Suprapubic skin (tissue), 4 donors: ENCODE measurements around the gene RCAN3. TPM values are rescaled to one million over a fixed set of nuclear protein-coding genes. Genes with fewer than 3 reads are reported as not detected.
A peak's percentile ranks its signal among the peaks of the same experiment; 100 is the strongest.

ENCODE experiments used
- DNase-seq, 2 donors: peaks; one replicate each; pipeline ENCODE4 v3.0.0-alpha.2; 2019; ENCODE audit warnings: low spot score in 2 of 2
- H3K27ac ChIP-seq: fragments of 200-600 bp; sonication (generic); one replicate; pipeline ENCODE4 v1.5.1; 2019
- H3K27me3 ChIP-seq: fragments of 200-600 bp; sonication (generic); one replicate; pipeline ENCODE4 v1.5.1; 2019
- H3K36me3 ChIP-seq: fragments of 200-600 bp; sonication (generic); one replicate; pipeline ENCODE4 v1.5.1; 2019
- H3K4me1 ChIP-seq: fragments of 200-600 bp; sonication (generic); one replicate; pipeline ENCODE4 v1.5.1; 2019
- H3K4me3 ChIP-seq: fragments of 200-600 bp; sonication (generic); one replicate; pipeline ENCODE4 v1.5.1; 2019; ENCODE audit warnings: mild to moderate bottlenecking
- H3K9me3 ChIP-seq: fragments of 200-600 bp; sonication (generic); one replicate; pipeline ENCODE4 v1.5.1; 2019
- EP300 ChIP-seq: sonication (generic); formaldehyde crosslinking; IDR thresholded peaks from one replicate; pipeline ENCODE4 v1.6.1; 2017; ENCODE audit warnings: antibody characterized with exemption
- POLR2A ChIP-seq, 2 donors: fragments of 450-650 bp; IDR thresholded peaks; one replicate each; pipeline ENCODE4 v1.6.1; 2017; ENCODE audit warnings: antibody characterized with exemption in 2 of 2, mild to moderate bottlenecking in 2 of 2, moderate library complexity in 2 of 2
- POLR2AphosphoS5 ChIP-seq, 3 donors: sonication (generic); formaldehyde crosslinking; IDR thresholded peaks; one replicate each; pipeline ENCODE4 v1.6.1; 2017; ENCODE audit warnings: antibody characterized with exemption in 3 of 3
- WGBS: methylation state at CpG from one replicate; pipeline ENCODE4 v1.1.5; 2018; 5-methylcytosine and 5-hydroxymethylcytosine counted together
- total RNA-seq, 4 donors: library from RNA; depleted of rRNA; stranded (reverse); fragments of >200 nt; gene quantifications; one replicate each; pipeline ENCODE4 v1.1.0, GENCODE V29; 2016
- TF ChIP-seq, protein P1 (sequence below), 2 donors: fragments of 200-600 bp in 1 of 2; fragments of 450-650 bp in 1 of 2; sonication (generic) in 1 of 2; IDR thresholded peaks; one replicate each; pipeline ENCODE4 v1.5.1; 2016 to 2019; ENCODE audit warnings: antibody characterized with exemption in 2 of 2, mild to moderate bottlenecking in 1 of 2, moderate library complexity in 1 of 2

The RCAN3 gene
- total RNA-seq: 10 to 100 TPM; 27.0 to 29.8 (median 27.5) TPM

DNA sequence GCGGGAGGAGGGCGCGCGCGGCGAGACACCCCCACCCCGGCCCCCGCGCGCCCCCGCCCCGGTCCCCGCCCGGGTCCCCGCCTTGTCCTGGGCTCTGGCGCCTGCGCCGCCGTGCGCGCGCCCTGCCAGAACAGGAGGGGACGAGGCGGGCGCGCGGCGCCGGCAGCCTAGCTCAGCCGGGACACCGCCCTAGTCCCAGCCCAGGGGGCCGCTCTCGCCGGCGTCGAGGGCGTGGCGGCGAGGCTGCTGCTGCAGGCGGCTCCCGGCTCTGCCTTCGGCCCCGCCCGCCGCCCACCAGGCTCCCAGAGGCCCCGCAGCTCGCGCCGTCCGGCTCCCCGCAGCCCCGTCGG is at the start of gene RCAN3:
Gene RCAN3, plus strand, starts transcription at position 128 of the 350 bp plus-strand sequence. CDS start 11,537 bp downstream, outside the sequence.
- WGBS: no CpG with 5 or more reads among the region's 53 CpGs
- Histone ChIP-seq H3K9me3 (no peaks in the 10 kb centered on the region), H3K4me1 (peaks cover 27% of the 10 kb centered on the region), H3K4me3 (peak within 1 kb of the TSS; percentile 61), H3K36me3 (no peaks in the 10 kb centered on the region), H3K27me3 (no peaks in the 10 kb centered on the region), H3K27ac (peak within 1 kb of the TSS; percentile 84)
- DNase-seq: peak; percentile 84 to 86
- no peak for TF ChIP-seq EP300
- no peak for TF ChIP-seq POLR2A (IDR thresholded peaks at IDR 0.05)
- TF ChIP-seq, protein P1, sequence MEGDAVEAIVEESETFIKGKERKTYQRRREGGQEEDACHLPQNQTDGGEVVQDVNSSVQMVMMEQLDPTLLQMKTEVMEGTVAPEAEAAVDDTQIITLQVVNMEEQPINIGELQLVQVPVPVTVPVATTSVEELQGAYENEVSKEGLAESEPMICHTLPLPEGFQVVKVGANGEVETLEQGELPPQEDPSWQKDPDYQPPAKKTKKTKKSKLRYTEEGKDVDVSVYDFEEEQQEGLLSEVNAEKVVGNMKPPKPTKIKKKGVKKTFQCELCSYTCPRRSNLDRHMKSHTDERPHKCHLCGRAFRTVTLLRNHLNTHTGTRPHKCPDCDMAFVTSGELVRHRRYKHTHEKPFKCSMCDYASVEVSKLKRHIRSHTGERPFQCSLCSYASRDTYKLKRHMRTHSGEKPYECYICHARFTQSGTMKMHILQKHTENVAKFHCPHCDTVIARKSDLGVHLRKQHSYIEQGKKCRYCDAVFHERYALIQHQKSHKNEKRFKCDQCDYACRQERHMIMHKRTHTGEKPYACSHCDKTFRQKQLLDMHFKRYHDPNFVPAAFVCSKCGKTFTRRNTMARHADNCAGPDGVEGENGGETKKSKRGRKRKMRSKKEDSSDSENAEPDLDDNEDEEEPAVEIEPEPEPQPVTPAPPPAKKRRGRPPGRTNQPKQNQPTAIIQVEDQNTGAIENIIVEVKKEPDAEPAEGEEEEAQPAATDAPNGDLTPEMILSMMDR (IDR thresholded peaks at IDR 0.05): no peak
- no peak for TF ChIP-seq POLR2AphosphoS5 (IDR thresholded peaks at IDR 0.05)

- Histone ChIP-seq H3K4me1 (no peaks in the 10 kb centered on the region), H3K27me3 (no peaks in the 10 kb centered on the region), H3K27ac (no peak overlapping the region), H3K36me3 (peaks cover 79% of the 10 kb centered on the region), H3K9me3 (no peaks in the 10 kb centered on the region), H3K4me3 (no peak overlapping the region)
- 91% methylated on average over 8 of the region's 8 CpGs for WGBS
- no peak for TF ChIP-seq EP300
- no peak for TF ChIP-seq POLR2A (IDR thresholded peaks at IDR 0.05)
- TF ChIP-seq, protein P1 (IDR thresholded peaks at IDR 0.05): no peak
- no peak for TF ChIP-seq POLR2AphosphoS5 (IDR thresholded peaks at IDR 0.05)
- DNase-seq: no peak
Observed at GRCh38 chr1:24452922-24453485, 49.6 kb upstream of the RCAN3 start.

- Histone ChIP-seq H3K27ac (no peak overlapping the region), H3K4me1 (no peaks in the 10 kb centered on the region), H3K27me3 (no peaks in the 10 kb centered on the region), H3K4me3 (no peak overlapping the region), H3K36me3 (peaks cover 85% of the 10 kb centered on the region), H3K9me3 (no peaks in the 10 kb centered on the region)
- WGBS: 87% methylated on average over 5 of the region's 5 CpGs
- TF ChIP-seq POLR2AphosphoS5 (IDR thresholded peaks at IDR 0.05): no peak
- TF ChIP-seq, protein P1 (IDR thresholded peaks at IDR 0.05): no peak
- TF ChIP-seq POLR2A (IDR thresholded peaks at IDR 0.05): no peak
- TF ChIP-seq EP300: no peak
- DNase-seq: no peak
Observed at GRCh38 chr1:24454673-24455072, 48.0 kb upstream of the RCAN3 start.

GRCh38 chr1:24455272-24455671 is 47.4 kb upstream of the RCAN3 start:
- Histone ChIP-seq H3K36me3 (peaks cover 84% of the 10 kb centered on the region), H3K9me3 (no peaks in the 10 kb centered on the region), H3K4me3 (no peak overlapping the region), H3K27ac (no peak overlapping the region), H3K4me1 (no peaks in the 10 kb centered on the region), H3K27me3 (no peaks in the 10 kb centered on the region)
- 97% methylated on average over 5 of the region's 5 CpGs for WGBS
- DNase-seq: no peak
- no peak for TF ChIP-seq POLR2AphosphoS5 (IDR thresholded peaks at IDR 0.05)
- TF ChIP-seq EP300: no peak
- TF ChIP-seq POLR2A (IDR thresholded peaks at IDR 0.05): no peak
- TF ChIP-seq, protein P1 (IDR thresholded peaks at IDR 0.05): no peak

DNA sequence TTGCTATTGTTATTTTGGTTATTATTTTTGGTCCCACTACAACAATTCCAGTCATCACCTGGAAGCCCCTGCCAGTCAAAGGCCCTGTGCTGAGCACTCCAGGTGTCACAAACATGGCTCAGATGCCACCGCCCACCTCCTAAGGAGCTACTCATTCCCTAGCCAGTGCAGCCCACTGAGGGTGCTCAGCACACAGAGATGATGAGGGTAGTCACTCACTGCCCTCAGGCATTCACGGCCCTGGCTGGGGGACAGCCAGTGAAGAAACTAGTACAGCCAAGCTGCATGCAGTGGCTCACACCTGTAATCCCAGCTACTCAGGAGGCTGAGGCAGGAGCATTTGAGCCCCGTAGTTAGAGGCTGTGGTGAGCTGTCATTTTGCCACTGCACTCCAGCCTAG is 44.8 kb upstream of the RCAN3 start:
- no peaks in the 10 kb centered on the region for H3K27me3 ChIP-seq
- TF ChIP-seq, protein P1 (IDR thresholded peaks at IDR 0.05): no peak
- TF ChIP-seq POLR2AphosphoS5 (IDR thresholded peaks at IDR 0.05) (no peak), EP300 (no peak), POLR2A (IDR thresholded peaks at IDR 0.05) (no peak)
- peaks cover 75% of the 10 kb centered on the region for H3K36me3 ChIP-seq
- 98% methylated on average over 3 of the region's 3 CpGs for WGBS
- H3K4me1 ChIP-seq: no peaks in the 10 kb centered on the region
- no peak overlapping the region for H3K27ac ChIP-seq
- no peak overlapping the region for H3K4me3 ChIP-seq
- peak in 1 of 2 donors; percentile 45 for DNase-seq
- H3K9me3 ChIP-seq: no peaks in the 10 kb centered on the region
